RWPE1 (cell line): ENCODE measurements around the gene CCND2.

Source experiments
- CTCF ChIA-PET: fragments of 350-600 bp; sonication (Branson Sonifier 250); formaldehyde crosslinking; extraction: SDS; loops from one replicate; lab custom pipeline; 2021; lab: Yijun Ruan, JAX
- POLR2A ChIA-PET: fragments of 400-600 bp; formaldehyde crosslinking; extraction: SDS; loops from one replicate; lab custom pipeline; 2020; ENCODE audit warnings: antibody characterized with exemption; ENCODE audit not compliant: low non-redundant PET; lab: Yijun Ruan, JAX
- DNase-seq: peaks from one replicate; pipeline ENCODE4 v3.0.0; 2012; ENCODE audit warnings: low spot score
- H3K27ac ChIP-seq: fragments of 450-650 bp; 2 replicates; pipeline ENCODE4 v1.5.1; 2017
- CTCF ChIP-seq: fragments of 450-650 bp; conservative IDR thresholded peaks from 2 replicates; pipeline ENCODE4 v1.5.1; 2017; ENCODE audit warnings: low read depth, mild to moderate bottlenecking

CCND2 gene

GRCh38 chr12:4277857-4278256 is 4.3 kb downstream of the CCND2 start:
- ChIA-PET POLR2A (no interaction called here), CTCF (interaction anchor here (0.8 to 4.4 kb wide), 7 partner anchors 18 to 392 kb away, joined by 3 to 39 read pairs (median 9); no protein-coding TSS in a partner anchor)
- no peak for DNase-seq

GRCh38 chr12:4278329-4279197 is 5.0 kb downstream of the CCND2 start:
- ChIA-PET POLR2A (no interaction called here), CTCF (interaction anchor here (0.7 to 4.4 kb wide), 5 partner anchors 17 to 771 kb away, joined by 3 to 39 read pairs (median 4); no protein-coding TSS in a partner anchor)
- DNase-seq = no peak
- H3K27ac ChIP-seq = no peak overlapping the region
- TF ChIP-seq CTCF = no peak

More at GRCh38 chr12:4277857-4278256, 4.3 kb downstream of the CCND2 start:
- no peak for TF ChIP-seq CTCF
- H3K27ac ChIP-seq = no peak overlapping the region

GRCh38 chr12:4279198-4279690 is 5.7 kb downstream of the CCND2 start:
- no peak for TF ChIP-seq CTCF
- POLR2A ChIA-PET = no interaction called here
- H3K27ac ChIP-seq = no peak overlapping the region
- CTCF ChIA-PET = interaction anchor here (0.7 to 4.4 kb wide), 4 partner anchors 242 to 772 kb away, joined by 3 to 39 read pairs (median 6); no protein-coding TSS in a partner anchor
- no peak for DNase-seq

GRCh38 chr12:4280351-4281163 is 7.0 kb downstream of the CCND2 start:
- POLR2A ChIA-PET = no interaction called here
- no peak overlapping the region for H3K27ac ChIP-seq
- CTCF ChIA-PET = interaction anchor here (1.6 kb wide), 1 partner anchor 243 kb away, joined by 5 read pairs; no protein-coding TSS in a partner anchor
- no peak for TF ChIP-seq CTCF
- DNase-seq = no peak

- DNase-seq = no peak
- POLR2A ChIA-PET = no interaction called here
- TF ChIP-seq CTCF = no peak
- CTCF ChIA-PET = interaction anchor here (1.6 kb wide), 1 partner anchor 243 kb away, joined by 5 read pairs; no protein-coding TSS in a partner anchor
- no peak overlapping the region for H3K27ac ChIP-seq
Observed at GRCh38 chr12:4281173-4281654, 7.7 kb downstream of the CCND2 start.
